RWPE1 (cell line): ENCODE measurements around the gene MYBPC1.

Experiments
- CTCF ChIA-PET: fragments of 350-600 bp; sonication (Branson Sonifier 250); formaldehyde crosslinking; extraction: SDS; loops from one replicate; lab custom pipeline; 2021; lab: Yijun Ruan, JAX
- POLR2A ChIA-PET: fragments of 400-600 bp; formaldehyde crosslinking; extraction: SDS; loops from one replicate; lab custom pipeline; 2020; ENCODE audit warnings: antibody characterized with exemption; ENCODE audit not compliant: low non-redundant PET; lab: Yijun Ruan, JAX
- DNase-seq: peaks from one replicate; pipeline ENCODE4 v3.0.0; 2012; ENCODE audit warnings: low spot score
- H3K27ac ChIP-seq: fragments of 450-650 bp; 2 replicates; pipeline ENCODE4 v1.5.1; 2017
- TF ChIP-seq, protein P1 (sequence below): fragments of 450-650 bp; conservative IDR thresholded peaks from 2 replicates; pipeline ENCODE4 v1.5.1; 2017; ENCODE audit warnings: low read depth, mild to moderate bottlenecking

Gene MYBPC1

GRCh38 chr12:101596172-101596571, 1.4 kb downstream of the MYBPC1 start:
- ChIA-PET POLR2A (no interaction called here), CTCF (interaction anchor here (0.6 to 0.7 kb wide), 3 partner anchors 19 to 1015 kb away, joined by 3 to 5 read pairs (median 3); no protein-coding TSS in a partner anchor)
- TF ChIP-seq, protein P1, sequence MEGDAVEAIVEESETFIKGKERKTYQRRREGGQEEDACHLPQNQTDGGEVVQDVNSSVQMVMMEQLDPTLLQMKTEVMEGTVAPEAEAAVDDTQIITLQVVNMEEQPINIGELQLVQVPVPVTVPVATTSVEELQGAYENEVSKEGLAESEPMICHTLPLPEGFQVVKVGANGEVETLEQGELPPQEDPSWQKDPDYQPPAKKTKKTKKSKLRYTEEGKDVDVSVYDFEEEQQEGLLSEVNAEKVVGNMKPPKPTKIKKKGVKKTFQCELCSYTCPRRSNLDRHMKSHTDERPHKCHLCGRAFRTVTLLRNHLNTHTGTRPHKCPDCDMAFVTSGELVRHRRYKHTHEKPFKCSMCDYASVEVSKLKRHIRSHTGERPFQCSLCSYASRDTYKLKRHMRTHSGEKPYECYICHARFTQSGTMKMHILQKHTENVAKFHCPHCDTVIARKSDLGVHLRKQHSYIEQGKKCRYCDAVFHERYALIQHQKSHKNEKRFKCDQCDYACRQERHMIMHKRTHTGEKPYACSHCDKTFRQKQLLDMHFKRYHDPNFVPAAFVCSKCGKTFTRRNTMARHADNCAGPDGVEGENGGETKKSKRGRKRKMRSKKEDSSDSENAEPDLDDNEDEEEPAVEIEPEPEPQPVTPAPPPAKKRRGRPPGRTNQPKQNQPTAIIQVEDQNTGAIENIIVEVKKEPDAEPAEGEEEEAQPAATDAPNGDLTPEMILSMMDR: no peak
- no peak for DNase-seq
- no peak overlapping the region for H3K27ac ChIP-seq

DNA sequence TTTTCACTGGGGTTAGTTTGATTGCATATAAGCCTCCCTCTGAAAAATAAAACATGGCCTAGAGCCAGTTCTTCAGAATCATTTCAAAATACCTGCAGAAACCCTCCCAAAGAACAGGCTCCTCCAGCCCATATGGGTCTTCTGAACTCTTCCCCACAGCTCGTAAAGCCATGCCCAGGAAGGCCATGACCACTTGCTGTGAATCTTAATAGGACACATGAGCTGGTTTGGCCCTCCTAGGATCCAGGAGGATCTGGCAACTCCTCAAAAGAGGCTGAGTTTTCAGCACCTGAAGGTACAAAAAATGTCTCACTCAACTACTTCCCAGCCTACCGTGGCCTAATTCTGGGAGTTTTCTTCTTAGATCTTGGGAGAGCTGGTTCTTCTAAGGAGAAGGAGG, 2.4 kb downstream of the MYBPC1 start:
- POLR2A ChIA-PET: no interaction called here
- CTCF ChIA-PET: no interaction called here
- TF ChIP-seq, protein P1: no peak
- DNase-seq: no peak
- no peak overlapping the region for H3K27ac ChIP-seq

DNA sequence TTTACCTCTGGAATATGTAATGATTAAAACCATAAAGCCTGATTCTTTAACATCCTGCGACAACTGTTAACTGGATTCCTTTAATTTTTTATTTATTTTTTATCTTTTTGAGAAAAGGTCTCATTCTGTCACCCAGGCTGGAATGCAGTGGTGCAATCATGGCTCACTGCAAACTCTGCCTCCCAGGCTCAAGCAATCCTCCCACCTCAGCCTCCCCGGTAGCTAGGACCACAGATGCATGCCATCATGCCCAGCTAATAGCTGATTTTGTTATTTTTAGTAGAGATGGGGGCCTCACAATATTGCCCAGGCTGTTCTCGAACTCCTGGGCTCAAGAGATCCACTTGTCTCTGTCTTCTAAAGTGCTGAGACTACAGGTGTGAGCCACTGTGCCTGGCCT, 3.7 kb downstream of the MYBPC1 start:
- POLR2A ChIA-PET: no interaction called here
- H3K27ac ChIP-seq: no peak overlapping the region
- TF ChIP-seq, protein P1: no peak
- no peak for DNase-seq
- CTCF ChIA-PET: no interaction called here

DNA sequence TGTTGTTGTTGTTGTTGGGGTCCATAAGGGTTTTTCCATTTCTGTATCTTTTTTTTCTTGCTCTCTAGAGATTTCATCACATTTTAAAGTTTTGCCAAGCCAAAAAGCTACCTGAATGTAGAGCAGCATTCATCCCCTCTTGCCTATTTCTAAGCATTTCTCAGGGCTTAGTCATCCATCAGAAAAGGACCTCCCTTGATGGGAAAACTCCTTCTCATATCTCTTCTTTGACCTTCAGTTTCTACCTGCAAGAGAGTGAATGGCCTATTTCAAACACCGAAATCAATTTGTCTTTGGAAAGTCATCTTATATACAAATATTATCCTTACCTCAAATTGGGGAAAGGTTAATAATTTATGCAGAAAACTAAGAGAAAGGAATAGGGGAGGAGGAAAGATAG, 4.5 kb downstream of the MYBPC1 start:
- H3K27ac ChIP-seq: no peak overlapping the region
- CTCF ChIA-PET: no interaction called here
- DNase-seq: no peak
- TF ChIP-seq, protein P1: no peak
- POLR2A ChIA-PET: no interaction called here

GRCh38 chr12:101599771-101600484, 5.2 kb downstream of the MYBPC1 start:
- POLR2A ChIA-PET: no interaction called here
- no peak for DNase-seq
- TF ChIP-seq, protein P1: no peak
- CTCF ChIA-PET: no interaction called here
- H3K27ac ChIP-seq: no peak overlapping the region

GRCh38 chr12:101604132-101604531, 9.4 kb downstream of the MYBPC1 start:
- ChIA-PET CTCF (no interaction called here), POLR2A (no interaction called here)
- H3K27ac ChIP-seq: no peak overlapping the region
- TF ChIP-seq, protein P1: no peak
- no peak for DNase-seq
